HUES64 (cell line): ENCODE results near the gene EPHA3.
A peak's percentile ranks its signal among the peaks of the same experiment; 100 is the strongest.

ENCODE experiments used
- H3K27ac ChIP-seq: 2 replicates; pipeline ENCODE4 v1.7.0; 2013; ENCODE audit warnings: low read depth, low read length, inconsistent platforms
- H3K27me3 ChIP-seq: 2 replicates; pipeline ENCODE4 v1.6.1; 2013; ENCODE audit warnings: mild to moderate bottlenecking, low read length; ENCODE audit not compliant: insufficient read depth
- H3K36me3 ChIP-seq: 2 replicates; pipeline ENCODE4 v1.6.1; 2013; ENCODE audit warnings: mild to moderate bottlenecking, low read length; ENCODE audit not compliant: insufficient read depth
- H3K4me1 ChIP-seq: 2 replicates; pipeline ENCODE4 v1.6.1; 2013; ENCODE audit warnings: mild to moderate bottlenecking, low read length, moderate library complexity; ENCODE audit not compliant: insufficient read depth
- H3K4me3 ChIP-seq: 2 replicates; pipeline ENCODE4 v1.5.1; 2013; ENCODE audit warnings: mild to moderate bottlenecking, low read length, moderate library complexity
- H3K9ac ChIP-seq: 2 replicates; pipeline ENCODE4 v1.6.1; 2013; ENCODE audit warnings: mild to moderate bottlenecking, low read depth, low read length
- H3K9me3 ChIP-seq: 2 replicates; pipeline ENCODE4 v1.6.1; 2013; ENCODE audit warnings: low read depth, low read length; ENCODE audit not compliant: insufficient read depth
- WGBS: fragments of 150-250, 120-280 bp; methylation state at CpG from one replicate; pipeline ENCODE4 v1.1.7; 2013; ENCODE audit warnings: missing lambda C conversion rate; 5-methylcytosine and 5-hydroxymethylcytosine counted together

EPHA3 gene

DNA sequence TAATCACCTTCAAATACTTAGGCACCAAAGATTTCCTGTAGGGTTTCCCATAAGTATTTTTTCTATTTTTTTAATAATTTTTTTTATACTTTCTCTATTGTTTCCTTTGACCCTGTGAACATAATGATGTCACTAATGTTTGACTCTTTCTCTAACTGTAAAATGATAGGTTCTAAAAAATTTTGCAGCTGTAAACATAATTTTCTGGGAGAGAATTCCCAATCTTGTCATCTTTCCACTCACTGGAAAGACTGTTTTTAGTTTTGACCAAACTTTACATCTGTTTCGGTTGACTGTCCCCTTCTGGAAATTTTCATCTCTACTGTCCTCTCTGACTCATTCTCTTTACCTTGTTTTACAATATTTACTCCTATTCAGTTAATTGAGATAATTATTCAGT is 5.5 kb upstream of the EPHA3 start:
- no peak overlapping the region for H3K27ac ChIP-seq
- 97% methylated on average over 1 of the region's 1 CpG for WGBS

DNA sequence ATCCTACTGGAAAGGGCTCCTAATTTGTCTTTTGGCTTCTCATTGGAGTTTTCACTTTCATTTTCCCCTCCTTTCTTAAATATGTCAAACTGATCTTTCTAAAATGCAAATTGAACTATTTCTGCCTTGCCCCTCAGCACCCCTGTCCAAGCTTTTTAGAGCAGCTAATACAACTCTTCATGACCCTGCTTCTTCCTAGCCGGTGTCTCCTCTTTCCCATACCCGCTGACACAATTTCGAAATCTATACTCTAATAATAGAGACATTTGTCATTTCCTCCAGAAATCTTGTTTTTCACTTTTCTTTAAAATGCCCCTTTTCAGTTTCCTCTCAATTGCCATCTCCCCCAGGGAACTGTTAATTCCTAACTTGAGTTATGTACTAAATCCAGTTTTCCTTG is 2.9 kb upstream of the EPHA3 start:
- WGBS: 97% methylated on average over 3 of the region's 3 CpGs
- no peak overlapping the region for H3K4me3 ChIP-seq

More for the DNA sequence above, 5.5 kb upstream of the EPHA3 start:
- Histone ChIP-seq H3K27me3 (peaks cover 23% of the 10 kb centered on the region), H3K4me1 (no peaks in the 10 kb centered on the region), H3K9me3 (no peaks in the 10 kb centered on the region), H3K9ac (no peak overlapping the region), H3K36me3 (no peaks in the 10 kb centered on the region), H3K4me3 (no peak overlapping the region)

DNA sequence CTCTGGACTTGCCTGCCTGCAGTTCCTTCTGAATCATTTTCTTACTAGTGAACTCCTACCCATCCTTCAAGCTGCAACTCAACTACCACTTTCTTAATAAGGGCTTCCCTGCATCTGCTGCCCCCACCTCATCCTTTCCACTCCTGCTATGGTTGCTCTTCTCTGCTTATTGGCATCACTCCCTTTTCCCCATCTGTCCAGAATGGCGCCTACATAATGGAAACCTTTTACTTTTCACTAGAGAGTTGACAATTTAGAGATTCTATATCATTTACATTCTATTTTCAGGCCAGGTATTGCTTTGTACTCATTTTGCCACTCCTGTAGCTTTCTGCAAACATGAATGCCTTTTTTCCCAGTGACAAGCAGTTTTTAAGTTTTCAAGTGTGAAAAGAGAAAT is 1.9 kb upstream of the EPHA3 start:
- Histone ChIP-seq H3K27ac (no peak overlapping the region), H3K36me3 (no peaks in the 10 kb centered on the region), H3K9ac (no peak overlapping the region), H3K4me1 (no peaks in the 10 kb centered on the region), H3K27me3 (peaks cover 59% of the 10 kb centered on the region), H3K9me3 (no peaks in the 10 kb centered on the region), H3K4me3 (no peak overlapping the region)
- 100% methylated on average over 1 of the region's 1 CpG for WGBS

More for the DNA sequence above, 2.9 kb upstream of the EPHA3 start:
- Histone ChIP-seq H3K9ac (no peak overlapping the region), H3K27me3 (peaks cover 49% of the 10 kb centered on the region), H3K4me1 (no peaks in the 10 kb centered on the region), H3K9me3 (no peaks in the 10 kb centered on the region), H3K36me3 (no peaks in the 10 kb centered on the region), H3K27ac (no peak overlapping the region)

GRCh38 chr3:89108291-89108550 is 800 bp downstream of the EPHA3 start:
- no peak overlapping the region for H3K27ac ChIP-seq
- peaks cover 70% of the 10 kb centered on the region for H3K27me3 ChIP-seq
- 52% methylated on average over 5 of the region's 5 CpGs for WGBS
- H3K4me3 ChIP-seq: peak overlapping the region; percentile 63
- no peaks in the 10 kb centered on the region for H3K36me3 ChIP-seq
- H3K4me1 ChIP-seq: no peaks in the 10 kb centered on the region
- H3K9me3 ChIP-seq: no peaks in the 10 kb centered on the region
- H3K9ac ChIP-seq: no peak overlapping the region

DNA sequence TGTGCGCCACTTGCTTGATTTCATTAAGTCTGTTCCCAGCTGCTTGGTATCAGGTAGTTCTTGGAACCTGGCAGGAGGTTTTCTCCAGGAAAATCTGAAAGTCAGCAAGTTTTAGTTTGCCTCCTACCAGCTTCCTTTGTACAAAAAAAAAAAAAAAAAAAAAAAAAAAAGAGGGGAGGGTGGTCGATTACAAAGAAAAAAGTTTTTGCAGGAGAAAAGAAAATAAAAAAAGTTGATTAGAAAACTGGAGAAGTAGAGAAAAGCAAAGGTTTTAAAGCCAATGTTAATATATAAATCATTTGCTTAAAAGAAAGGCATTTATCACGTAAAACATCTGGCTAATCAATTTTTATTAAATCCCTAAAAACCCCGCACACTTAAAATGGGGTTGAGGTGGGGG is 5.9 kb downstream of the EPHA3 start:
- Histone ChIP-seq H3K27me3 (peaks cover 53% of the 10 kb centered on the region), H3K36me3 (no peaks in the 10 kb centered on the region), H3K9ac (no peak overlapping the region), H3K27ac (no peak overlapping the region), H3K4me3 (no peak overlapping the region), H3K9me3 (no peaks in the 10 kb centered on the region), H3K4me1 (peaks cover 12% of the 10 kb centered on the region; the same call in 1 of the 2 replicates)
- 83% methylated on average over 2 of the region's 4 CpGs for WGBS

DNA sequence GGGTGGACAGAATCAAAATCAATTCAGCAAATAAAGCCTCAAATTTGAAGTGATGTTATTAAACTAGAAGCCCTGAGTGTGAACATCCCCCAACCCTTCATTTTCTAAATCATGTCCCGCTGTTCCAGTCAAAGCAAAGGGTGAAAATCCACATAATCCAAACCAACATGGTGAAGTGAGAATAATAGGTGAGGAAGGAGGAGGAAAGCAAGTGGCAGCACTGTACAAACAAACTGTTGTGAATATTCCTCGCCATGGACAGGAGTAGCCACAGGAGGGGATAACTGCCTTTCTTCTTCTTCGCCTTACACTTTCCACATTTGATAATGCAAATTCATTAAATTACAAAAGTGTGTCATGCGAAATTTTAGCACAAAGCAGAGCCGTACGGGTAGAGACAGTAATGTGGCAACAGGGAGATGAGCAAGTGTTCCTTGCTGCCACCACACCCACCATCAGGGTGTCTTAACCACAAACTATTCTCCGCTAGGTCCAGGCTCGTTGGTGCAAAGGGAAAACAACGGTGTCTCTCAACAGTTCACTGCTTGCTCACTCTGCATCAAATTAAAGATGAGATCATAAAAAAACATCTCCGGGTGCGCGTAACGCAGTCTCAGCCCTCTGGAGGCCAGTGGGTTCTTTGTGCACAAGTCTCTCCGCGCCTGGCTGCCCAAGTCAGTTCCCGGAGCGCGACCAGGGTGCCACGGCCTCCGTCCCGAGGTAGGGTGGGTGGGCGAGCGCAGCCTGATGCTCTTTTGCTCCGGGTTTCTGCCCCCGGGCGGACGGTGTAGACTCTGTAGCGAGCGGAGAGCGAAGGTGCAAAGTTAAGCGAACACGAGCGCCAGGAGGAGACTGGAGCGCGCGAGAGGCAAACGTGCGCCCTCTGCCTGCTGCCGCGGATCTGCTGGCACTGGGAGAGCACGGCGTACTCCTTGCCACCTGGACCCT is 6.7 kb downstream of the EPHA3 start:
- Histone ChIP-seq H3K4me1 (peaks cover 12% of the 10 kb centered on the region; the same call in 1 of the 2 replicates), H3K9me3 (no peaks in the 10 kb centered on the region), H3K27me3 (peaks cover 45% of the 10 kb centered on the region), H3K27ac (no peak overlapping the region), H3K36me3 (no peaks in the 10 kb centered on the region), H3K4me3 (peak overlapping the region; percentile 56), H3K9ac (peak overlapping the region; percentile 58)
- WGBS: 6% methylated on average over 41 of the region's 42 CpGs

- Histone ChIP-seq H3K4me1 (peaks cover 12% of the 10 kb centered on the region; the same call in 1 of the 2 replicates), H3K9ac (no peak overlapping the region), H3K27me3 (peaks cover 38% of the 10 kb centered on the region), H3K36me3 (no peaks in the 10 kb centered on the region), H3K4me3 (peak overlapping the region; percentile 56), H3K27ac (no peak overlapping the region), H3K9me3 (no peaks in the 10 kb centered on the region)
- WGBS: 21% methylated on average over 13 of the region's 13 CpGs
Measured at GRCh38 chr3:89114841-89115223, 7.4 kb downstream of the EPHA3 start.

- H3K4me3 ChIP-seq: no peak overlapping the region
- no peak overlapping the region for H3K27ac ChIP-seq
- H3K9me3 ChIP-seq: no peaks in the 10 kb centered on the region
- no peaks in the 10 kb centered on the region for H3K36me3 ChIP-seq
- peaks cover 30% of the 10 kb centered on the region for H3K27me3 ChIP-seq
- H3K4me1 ChIP-seq: peaks cover 12% of the 10 kb centered on the region; the same call in 1 of the 2 replicates
- H3K9ac ChIP-seq: no peak overlapping the region
Measured at GRCh38 chr3:89116476-89116875, 9.1 kb downstream of the EPHA3 start.

DNA sequence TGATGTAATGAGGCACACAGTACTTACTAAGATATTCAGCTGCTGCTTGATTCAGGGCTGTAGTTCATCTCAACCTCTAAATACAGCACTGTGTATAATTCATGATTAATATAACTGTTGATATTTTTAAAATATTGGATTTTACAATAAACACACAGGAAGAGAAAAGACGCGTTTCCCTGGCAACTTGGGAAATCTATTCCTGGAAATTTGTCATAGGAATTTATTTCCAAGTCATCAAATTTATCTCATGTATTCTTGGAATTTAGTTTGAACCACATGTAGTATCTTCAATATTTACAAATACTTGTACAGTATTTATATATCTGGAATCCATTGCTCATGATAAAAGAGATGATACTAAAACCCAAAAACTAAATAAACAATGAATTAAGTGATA is 30.6 kb downstream of the EPHA3 start:
- no peaks in the 10 kb centered on the region for H3K36me3 ChIP-seq
- H3K27me3 ChIP-seq: no peaks in the 10 kb centered on the region
- H3K4me3 ChIP-seq: no peak overlapping the region
- H3K27ac ChIP-seq: no peak overlapping the region
- no peaks in the 10 kb centered on the region for H3K9me3 ChIP-seq
- no peaks in the 10 kb centered on the region for H3K4me1 ChIP-seq
- WGBS: no CpG with 5 or more reads among the region's 2 CpGs
- H3K9ac ChIP-seq: no peak overlapping the region

- WGBS: 97% methylated on average over 3 of the region's 3 CpGs
- H3K27ac ChIP-seq: no peak overlapping the region
Measured at GRCh38 chr3:89139870-89140269, 32.4 kb downstream of the EPHA3 start.

DNA sequence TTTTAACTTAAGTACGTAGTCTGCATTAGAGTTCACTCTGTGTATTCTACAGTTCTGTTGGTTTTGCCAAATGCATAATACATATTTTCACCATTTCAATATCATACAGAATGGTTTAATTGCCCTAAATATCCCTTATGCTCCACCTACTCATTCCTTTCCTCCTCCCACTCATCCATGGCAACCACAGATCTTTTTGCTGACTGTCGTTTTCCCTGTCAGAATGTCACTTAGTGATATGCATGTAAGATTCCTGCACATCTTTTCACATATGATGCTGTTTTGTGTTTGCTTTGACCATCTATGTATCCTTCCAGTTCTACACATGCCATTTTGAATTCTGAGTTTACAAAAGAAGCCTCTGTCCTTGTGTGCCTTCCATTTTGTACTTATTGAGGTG is 36.7 kb downstream of the EPHA3 start:
- no peak overlapping the region for H3K9ac ChIP-seq
- H3K27ac ChIP-seq: no peak overlapping the region
- no peaks in the 10 kb centered on the region for H3K9me3 ChIP-seq
- H3K27me3 ChIP-seq: no peaks in the 10 kb centered on the region
- no peak overlapping the region for H3K4me3 ChIP-seq
- WGBS: 95% methylated on average over 2 of the region's 2 CpGs
- H3K36me3 ChIP-seq: no peaks in the 10 kb centered on the region
- H3K4me1 ChIP-seq: no peaks in the 10 kb centered on the region

More at GRCh38 chr3:89139870-89140269, 32.4 kb downstream of the EPHA3 start:
- H3K36me3 ChIP-seq: no peaks in the 10 kb centered on the region
- H3K27me3 ChIP-seq: no peaks in the 10 kb centered on the region
- H3K4me1 ChIP-seq: no peaks in the 10 kb centered on the region
- no peak overlapping the region for H3K9ac ChIP-seq
- no peaks in the 10 kb centered on the region for H3K9me3 ChIP-seq
- H3K4me3 ChIP-seq: no peak overlapping the region

DNA sequence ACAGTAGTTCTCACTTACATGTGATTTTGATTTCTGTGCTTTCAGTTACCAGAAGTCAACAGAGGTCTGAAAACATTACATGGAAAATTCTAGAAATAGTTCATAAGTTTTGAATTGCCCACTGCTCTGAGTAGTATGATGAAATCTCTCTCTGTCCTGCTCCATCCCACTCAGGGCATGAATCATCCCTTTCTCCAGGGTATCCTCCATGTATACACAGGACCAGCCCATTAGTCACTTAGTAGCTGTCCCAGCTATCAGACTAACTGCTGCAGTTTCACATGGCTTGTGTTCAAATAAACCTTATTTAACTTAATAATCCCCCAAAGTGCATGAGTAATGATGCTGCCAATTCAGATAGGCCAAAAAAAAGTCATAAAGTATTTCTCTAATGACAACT is 38.6 kb downstream of the EPHA3 start:
- Histone ChIP-seq H3K4me3 (no peak overlapping the region), H3K9ac (no peak overlapping the region), H3K9me3 (no peaks in the 10 kb centered on the region), H3K4me1 (no peaks in the 10 kb centered on the region), H3K27me3 (no peaks in the 10 kb centered on the region), H3K27ac (no peak overlapping the region), H3K36me3 (no peaks in the 10 kb centered on the region)
